22Rv1 (cell line): Measurements from ENCODE around the gene MRPS31.
A peak's percentile ranks its signal among the peaks of the same experiment; 100 is the strongest.
"Not testable (repeated sequence)": the region's sequence is repeated elsewhere in the genome, so short reads cannot be mapped to it uniquely, and the experiment has no call there.

Experiments
- H3K27ac ChIP-seq: fragments of 450-650 bp; 2 replicates; pipeline ENCODE4 v1.5.1; 2017
- ZFX ChIP-seq: fragments of 450-650 bp; IDR thresholded peaks from 2 replicates; pipeline ENCODE4 v1.6.1; 2017; ENCODE audit warnings: antibody characterized with exemption, borderline replicate concordance
- TF ChIP-seq, protein P1 (sequence below): fragments of 450-650 bp; IDR thresholded peaks from 2 replicates; pipeline ENCODE4 v1.5.1; 2017; ENCODE audit warnings: mild to moderate bottlenecking

Gene MRPS31

DNA sequence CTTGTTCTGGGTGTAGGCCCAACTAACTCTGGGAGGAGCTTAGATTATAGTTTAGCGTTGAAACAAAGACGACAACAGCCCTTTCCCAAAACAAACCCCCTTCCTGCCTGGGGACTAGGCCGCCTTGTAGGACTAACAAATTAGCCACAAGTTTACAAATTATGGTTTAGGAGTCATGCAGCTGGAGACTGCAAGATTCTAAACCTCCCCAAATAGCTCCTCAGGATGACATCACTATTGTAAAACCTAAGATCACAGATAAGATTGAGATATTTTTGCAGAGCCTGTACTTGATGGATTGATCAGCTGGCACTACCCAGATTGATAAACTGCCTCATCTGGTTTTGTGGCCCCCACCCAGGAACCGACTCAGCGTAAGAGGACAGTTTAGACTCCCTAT is 16.1 kb upstream of the MRPS31 start:
- no peak overlapping the region for H3K27ac ChIP-seq
- TF ChIP-seq, protein P1, sequence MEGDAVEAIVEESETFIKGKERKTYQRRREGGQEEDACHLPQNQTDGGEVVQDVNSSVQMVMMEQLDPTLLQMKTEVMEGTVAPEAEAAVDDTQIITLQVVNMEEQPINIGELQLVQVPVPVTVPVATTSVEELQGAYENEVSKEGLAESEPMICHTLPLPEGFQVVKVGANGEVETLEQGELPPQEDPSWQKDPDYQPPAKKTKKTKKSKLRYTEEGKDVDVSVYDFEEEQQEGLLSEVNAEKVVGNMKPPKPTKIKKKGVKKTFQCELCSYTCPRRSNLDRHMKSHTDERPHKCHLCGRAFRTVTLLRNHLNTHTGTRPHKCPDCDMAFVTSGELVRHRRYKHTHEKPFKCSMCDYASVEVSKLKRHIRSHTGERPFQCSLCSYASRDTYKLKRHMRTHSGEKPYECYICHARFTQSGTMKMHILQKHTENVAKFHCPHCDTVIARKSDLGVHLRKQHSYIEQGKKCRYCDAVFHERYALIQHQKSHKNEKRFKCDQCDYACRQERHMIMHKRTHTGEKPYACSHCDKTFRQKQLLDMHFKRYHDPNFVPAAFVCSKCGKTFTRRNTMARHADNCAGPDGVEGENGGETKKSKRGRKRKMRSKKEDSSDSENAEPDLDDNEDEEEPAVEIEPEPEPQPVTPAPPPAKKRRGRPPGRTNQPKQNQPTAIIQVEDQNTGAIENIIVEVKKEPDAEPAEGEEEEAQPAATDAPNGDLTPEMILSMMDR, result no peak
- no peak for TF ChIP-seq ZFX

DNA sequence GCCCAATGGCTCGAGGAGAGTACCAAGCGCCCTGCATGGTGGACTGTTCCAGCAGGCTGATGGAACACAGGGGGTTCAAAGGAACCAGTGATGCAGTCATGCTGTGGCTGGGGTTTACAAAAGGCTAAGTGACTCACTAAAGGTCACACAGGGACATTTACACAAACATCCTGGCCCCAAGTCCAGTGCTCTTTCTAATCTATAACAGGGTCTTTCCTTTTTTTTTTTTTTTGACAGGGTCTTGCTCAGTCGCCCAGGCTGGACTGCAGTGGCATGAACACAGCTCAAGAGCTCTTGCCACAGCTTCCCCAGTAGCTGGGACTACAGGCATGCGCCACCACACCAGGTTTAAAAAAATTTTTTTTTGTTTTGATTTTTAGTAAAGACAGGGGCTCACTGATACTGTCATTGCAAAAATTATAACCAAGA is 15.6 kb upstream of the MRPS31 start:
- TF ChIP-seq, protein P1, result no peak
- no peak for TF ChIP-seq ZFX
- H3K27ac ChIP-seq, result no peak overlapping the region

DNA sequence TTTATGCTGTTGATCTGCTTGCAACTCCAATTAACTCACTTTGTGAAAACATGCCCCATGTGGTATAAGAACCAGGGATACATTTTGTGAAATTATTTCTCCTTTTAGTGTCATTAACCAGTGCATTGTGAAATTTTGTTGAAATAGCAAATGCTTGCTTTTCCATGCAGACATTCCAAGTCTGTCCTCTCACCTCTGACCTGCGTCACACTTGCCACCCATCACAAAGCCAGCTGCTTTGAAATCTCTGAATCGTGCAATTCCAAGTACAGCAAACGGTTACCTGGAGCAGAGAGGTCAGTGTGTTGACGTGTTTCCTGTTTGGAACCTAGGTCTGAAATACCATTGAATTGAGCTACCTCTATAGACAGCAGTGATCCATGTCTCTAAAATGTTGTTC is 13.6 kb upstream of the MRPS31 start:
- no peak overlapping the region for H3K27ac ChIP-seq
- TF ChIP-seq, protein P1, result no peak
- TF ChIP-seq ZFX, result no peak

DNA sequence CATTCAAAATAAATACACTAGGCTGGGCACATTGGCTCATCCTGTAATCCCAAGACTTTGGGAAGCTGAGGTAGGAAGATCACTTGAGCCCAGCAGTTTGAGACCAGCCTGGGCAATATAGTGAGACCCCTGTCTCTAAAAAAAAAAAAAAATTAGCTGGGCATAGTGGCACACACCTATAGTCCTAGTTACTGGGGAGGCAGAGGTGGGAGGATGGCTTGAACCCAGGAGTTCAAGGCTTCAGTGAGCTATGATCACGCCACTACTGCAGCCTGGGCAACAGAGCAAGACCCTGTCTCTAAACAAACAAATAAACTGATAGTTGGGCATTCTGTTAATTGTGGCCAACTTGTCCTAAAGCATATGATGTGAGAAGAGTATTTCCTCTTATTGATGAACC is 12.0 kb upstream of the MRPS31 start:
- H3K27ac ChIP-seq, result not testable (repeated sequence)

DNA sequence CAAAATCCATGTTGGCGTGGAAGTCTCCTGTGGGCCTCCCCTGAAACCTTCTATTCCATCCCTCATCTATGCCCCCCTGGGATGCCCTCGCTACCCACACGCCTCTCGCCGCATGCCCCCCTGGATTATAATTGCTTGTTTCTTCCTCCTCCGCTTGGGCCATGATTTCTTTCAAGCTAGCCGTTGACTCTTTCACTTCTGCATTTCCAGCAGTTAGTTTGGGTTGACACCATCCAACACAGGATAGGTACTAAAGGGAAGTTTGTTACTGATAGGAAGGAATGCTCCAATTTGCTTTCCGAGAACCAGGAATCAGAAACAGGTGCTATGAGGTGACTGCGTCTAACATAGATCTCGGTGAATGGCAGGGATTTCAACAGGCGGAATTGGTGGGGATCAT is 10.7 kb upstream of the MRPS31 start:
- no peak overlapping the region for H3K27ac ChIP-seq
- TF ChIP-seq ZFX, result no peak
- TF ChIP-seq, protein P1, result no peak

DNA sequence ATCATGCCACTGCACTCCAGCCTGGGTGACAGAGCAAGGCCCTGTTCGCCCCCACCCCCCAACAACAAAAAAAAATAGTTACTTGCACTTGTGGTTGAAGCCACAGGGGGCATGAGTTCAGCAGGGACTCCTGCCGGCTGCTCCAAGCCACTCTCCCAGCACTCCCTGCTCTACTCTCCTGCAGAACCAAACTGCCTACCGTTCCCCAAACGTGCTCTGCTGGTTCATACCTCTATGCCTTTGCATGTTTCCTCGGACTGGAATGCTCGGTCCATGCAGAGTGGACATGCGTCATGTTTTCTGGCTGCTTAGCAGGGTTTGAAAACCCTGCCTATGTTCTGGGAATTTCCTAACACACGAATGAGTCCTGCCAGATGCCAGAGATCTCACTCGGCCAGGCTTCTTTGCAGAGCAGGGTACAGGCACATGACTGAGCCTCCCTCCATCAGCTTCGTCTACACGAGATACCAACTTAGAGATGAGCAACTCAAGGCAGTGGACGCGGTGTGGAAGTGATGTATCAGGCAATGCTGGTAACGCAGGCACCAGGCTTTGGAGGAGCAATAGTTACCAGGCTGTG is 9.9 kb upstream of the MRPS31 start:
- TF ChIP-seq ZFX, result no peak
- TF ChIP-seq, protein P1, result 0 out of 2 replicates have a peak, but pooled peaks have one; percentile 9
- no peak overlapping the region for H3K27ac ChIP-seq

DNA sequence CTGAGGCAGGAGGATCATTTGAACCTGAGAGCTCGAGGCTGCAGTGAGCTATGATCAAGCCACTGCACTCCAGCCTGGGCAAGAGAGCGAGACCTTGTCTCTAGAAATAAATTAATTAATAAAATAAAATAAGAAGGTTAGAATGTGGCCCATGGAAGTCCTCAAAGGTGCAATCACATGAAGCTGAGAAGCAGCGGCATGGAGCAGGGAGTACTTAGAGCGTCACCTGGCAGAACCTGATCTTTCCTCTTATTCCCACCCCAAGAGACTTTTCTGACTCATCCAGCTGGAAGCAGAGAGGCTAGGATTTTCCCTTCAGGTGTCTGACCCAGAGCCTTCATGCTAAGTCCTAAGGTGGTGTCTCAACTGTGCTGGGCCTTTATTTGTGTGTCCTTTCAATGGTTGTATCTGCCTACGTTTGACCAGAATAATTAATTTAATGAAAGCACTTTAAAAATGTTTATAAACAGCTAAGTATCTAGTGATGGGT is 8.9 kb upstream of the MRPS31 start:
- no peak overlapping the region for H3K27ac ChIP-seq
- TF ChIP-seq ZFX, result no peak
- TF ChIP-seq, protein P1, result no peak

DNA sequence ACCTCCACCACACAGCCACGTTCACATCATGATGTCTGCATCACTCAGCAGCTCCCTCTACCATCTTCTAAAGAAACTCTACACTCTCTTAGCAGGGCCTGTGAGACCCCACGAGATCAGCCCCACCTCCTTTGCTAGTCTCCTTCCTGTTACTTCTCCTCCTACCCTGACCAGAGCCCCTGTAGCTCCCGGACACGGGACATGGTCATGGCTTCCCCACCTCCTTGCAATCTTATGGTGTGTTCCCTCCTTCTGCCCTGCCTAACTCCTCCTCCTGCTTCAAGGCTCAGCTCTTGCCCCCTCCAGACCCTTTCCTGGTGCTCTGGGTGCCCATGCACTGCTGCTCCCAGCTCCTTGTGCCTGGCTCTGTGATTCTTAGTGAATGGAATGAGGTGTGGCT is 8.1 kb upstream of the MRPS31 start:
- no peak overlapping the region for H3K27ac ChIP-seq
- TF ChIP-seq ZFX, result no peak
- TF ChIP-seq, protein P1, result no peak
